Renal pelvis (tissue), 12 donors: ENCODE data around the gene TOMM5. TPM values are rescaled to one million over a fixed set of nuclear protein-coding genes. Genes with fewer than 3 reads are reported as not detected.
A peak's percentile ranks its signal among the peaks of the same experiment; 100 is the strongest.

Experiments used
- DNase-seq: peaks from one replicate; pipeline ENCODE4 v3.0.0-alpha.2; 2013
- long read RNA-seq, 16 experiments: transcript quantifications; one replicate each; lab custom pipeline, GENCODE V29; 2026
- polyA plus RNA-seq, 3 donors: library from polyadenylated mRNA; unstranded; fragments of 120-200 nt; gene quantifications; one replicate each; pipeline ENCODE4 v1.2.1, GENCODE V29; 2013; ENCODE audit not compliant: insufficient read length in 3 of 3

TOMM5 gene
- polyA plus RNA-seq = 100 to 1,000 TPM; 110 to 128 (median 112) TPM
- long read RNA-seq, donor 1, transcript TOMM5-201 (2 exons, 751 nt) = major isoform, 137 of 139 reads
- long read RNA-seq, donor 1, partial matches to known transcripts = 0 of 139 reads
- long read RNA-seq, donor 1, other reads (novel, unspliced or antisense) = 0 of 139 reads
- long read RNA-seq, donor 2, transcript TOMM5-201 (2 exons, 751 nt) = major isoform, 123 of 124 reads
- long read RNA-seq, donor 2, partial matches to known transcripts = 0 of 124 reads
- long read RNA-seq, donor 2, other reads (novel, unspliced or antisense) = 0 of 124 reads
- long read RNA-seq, donor 3, transcript TOMM5-201 (2 exons, 751 nt) = major isoform, 123 of 124 reads
- long read RNA-seq, donor 3, partial matches to known transcripts = 0 of 124 reads
- long read RNA-seq, donor 3, other reads (novel, unspliced or antisense) = 0 of 124 reads
- long read RNA-seq, donor 4, transcript TOMM5-201 (2 exons, 751 nt) = major isoform, 159 of 179 reads
- long read RNA-seq, donor 4, partial matches to known transcripts = 17 of 179 reads
- long read RNA-seq, donor 4, other reads (novel, unspliced or antisense) = 0 of 179 reads
- long read RNA-seq, donor 5, transcript TOMM5-201 (2 exons, 751 nt) = major isoform, 98 of 100 reads
- long read RNA-seq, donor 5, partial matches to known transcripts = 0 of 100 reads
- long read RNA-seq, donor 5, other reads (novel, unspliced or antisense) = 0 of 100 reads
- long read RNA-seq, donor 6, transcript TOMM5-201 (2 exons, 751 nt) = major isoform, 149 of 152 reads
- long read RNA-seq, donor 6, partial matches to known transcripts = 0 of 152 reads
- long read RNA-seq, donor 6, other reads (novel, unspliced or antisense) = 0 of 152 reads
- long read RNA-seq, donor 7, transcript TOMM5-201 (2 exons, 751 nt) = major isoform, 188 of 193 reads
- long read RNA-seq, donor 7, partial matches to known transcripts = 0 of 193 reads
- long read RNA-seq, donor 7, other reads (novel, unspliced or antisense) = 0 of 193 reads
- long read RNA-seq, donor 8, transcript TOMM5-201 (2 exons, 751 nt) = major isoform, 45 of 46 reads
- long read RNA-seq, donor 8, partial matches to known transcripts = 0 of 46 reads
- long read RNA-seq, donor 8, other reads (novel, unspliced or antisense) = 0 of 46 reads
- long read RNA-seq, donor 9, transcript TOMM5-201 (2 exons, 751 nt) = major isoform, 123 of 140 reads
- long read RNA-seq, donor 9, partial matches to known transcripts = 14 of 140 reads
- long read RNA-seq, donor 9, other reads (novel, unspliced or antisense) = 0 of 140 reads
- long read RNA-seq, donor 10, transcript TOMM5-201 (2 exons, 751 nt) = major isoform, 116 of 119 reads
- long read RNA-seq, donor 10, partial matches to known transcripts = 0 of 119 reads
- long read RNA-seq, donor 10, other reads (novel, unspliced or antisense) = 0 of 119 reads
- long read RNA-seq, donor 11, transcript TOMM5-201 (2 exons, 751 nt) = major isoform, 97 of 97 reads
- long read RNA-seq, donor 11, partial matches to known transcripts = 0 of 97 reads
- long read RNA-seq, donor 11, other reads (novel, unspliced or antisense) = 0 of 97 reads
- long read RNA-seq, donor 12, transcript TOMM5-201 (2 exons, 751 nt) = major isoform, 149 of 154 reads
- long read RNA-seq, donor 12, partial matches to known transcripts = 0 of 154 reads
- long read RNA-seq, donor 12, other reads (novel, unspliced or antisense) = 0 of 154 reads
- long read RNA-seq, donor 13, transcript TOMM5-201 (2 exons, 751 nt) = major isoform, 66 of 66 reads
- long read RNA-seq, donor 13, partial matches to known transcripts = 0 of 66 reads
- long read RNA-seq, donor 13, other reads (novel, unspliced or antisense) = 0 of 66 reads
- long read RNA-seq, donor 14 = 0 reads
- long read RNA-seq, donor 15, transcript TOMM5-201 (2 exons, 751 nt) = major isoform, 184 of 188 reads
- long read RNA-seq, donor 15, partial matches to known transcripts = 0 of 188 reads
- long read RNA-seq, donor 15, other reads (novel, unspliced or antisense) = 0 of 188 reads
- long read RNA-seq, donor 16, transcript TOMM5-201 (2 exons, 751 nt) = major isoform, 150 of 152 reads
- long read RNA-seq, donor 16, partial matches to known transcripts = 0 of 152 reads
- long read RNA-seq, donor 16, other reads (novel, unspliced or antisense) = 0 of 152 reads

DNA sequence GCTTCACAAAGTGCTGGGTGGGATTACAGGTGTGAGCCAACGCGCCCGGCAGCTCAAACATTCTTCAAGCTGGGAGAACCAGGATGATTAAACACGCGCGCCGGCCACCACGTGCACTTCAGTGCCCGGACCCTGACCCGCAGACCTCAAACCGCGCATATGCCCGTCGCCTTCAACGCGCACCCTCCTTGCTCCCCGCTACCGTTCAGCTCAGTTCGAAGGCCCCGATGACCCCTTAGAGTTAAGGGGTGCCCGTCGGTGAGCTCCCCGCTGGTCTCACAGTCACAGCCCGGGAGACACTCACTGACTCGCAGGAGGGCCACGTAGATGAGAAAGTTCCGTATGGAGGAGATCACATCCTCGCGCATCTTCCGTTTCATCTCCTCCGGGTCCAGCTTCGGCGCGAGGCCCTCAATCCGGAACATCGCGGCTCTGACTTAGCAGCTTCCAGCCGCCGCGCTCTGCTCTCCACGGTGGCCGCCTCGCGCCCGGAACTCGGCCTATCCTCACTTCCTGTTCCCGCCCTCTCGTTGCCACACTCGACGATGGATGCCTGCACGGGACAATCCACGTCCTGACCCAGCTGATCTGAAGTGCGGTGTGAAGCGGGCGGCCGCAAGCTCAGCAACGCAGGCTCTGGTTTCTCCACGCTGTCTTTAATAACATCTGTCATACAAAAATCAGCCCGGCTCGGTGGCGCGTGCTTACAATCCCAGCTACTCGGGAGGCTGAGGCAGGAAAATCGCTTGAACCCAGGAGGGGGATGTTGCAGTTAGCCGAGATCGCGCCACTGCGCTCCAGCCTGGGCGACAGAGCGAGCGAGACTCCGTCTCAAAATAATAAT, at the start of gene TOMM5:
TSS of gene TOMM5 (minus strand) at position 490 of the 844 bp plus-strand sequence. CDS start at position 425, 65 bp downstream.
- DNase-seq = peak; percentile 94

DNA sequence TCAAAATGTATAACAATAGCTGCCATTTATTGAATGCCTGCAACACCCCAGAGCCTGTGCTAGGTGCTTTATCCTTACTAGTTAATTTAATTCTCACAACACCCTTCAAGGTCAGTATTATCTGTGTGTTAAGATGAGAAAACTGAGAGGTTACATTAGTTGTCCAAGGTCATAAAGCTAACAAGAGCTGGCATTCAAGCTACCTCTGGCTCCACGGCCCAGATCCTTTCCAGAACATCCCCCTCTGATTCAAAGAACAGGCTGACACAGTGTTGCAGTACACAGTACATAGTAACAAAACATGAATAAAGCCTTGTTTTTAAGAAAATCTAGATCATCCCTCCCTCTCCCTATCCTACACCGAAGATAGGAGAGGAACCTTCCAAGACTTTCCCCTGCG, 48.9 kb upstream of the TOMM5 start:
- no peak for DNase-seq

DNA sequence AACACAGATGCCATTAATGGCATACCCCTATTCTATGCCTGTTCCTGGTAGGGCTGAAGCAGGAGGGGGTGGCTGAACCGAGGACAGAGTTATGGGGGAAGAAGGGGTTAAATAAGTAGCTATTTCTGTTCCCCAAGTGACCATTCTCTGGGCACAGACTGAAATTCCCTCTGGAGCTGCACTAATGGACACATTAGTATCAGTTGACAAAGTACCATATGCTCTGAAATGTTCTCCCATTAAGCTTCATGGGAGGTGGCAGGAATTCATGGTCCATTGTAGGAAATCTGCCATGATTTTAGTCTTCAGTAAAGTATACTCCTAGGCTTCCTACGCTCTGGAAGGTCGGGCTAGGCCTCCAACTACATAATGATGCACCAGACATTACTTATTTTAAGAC, 47.8 kb upstream of the TOMM5 start:
- DNase-seq = no peak

DNA sequence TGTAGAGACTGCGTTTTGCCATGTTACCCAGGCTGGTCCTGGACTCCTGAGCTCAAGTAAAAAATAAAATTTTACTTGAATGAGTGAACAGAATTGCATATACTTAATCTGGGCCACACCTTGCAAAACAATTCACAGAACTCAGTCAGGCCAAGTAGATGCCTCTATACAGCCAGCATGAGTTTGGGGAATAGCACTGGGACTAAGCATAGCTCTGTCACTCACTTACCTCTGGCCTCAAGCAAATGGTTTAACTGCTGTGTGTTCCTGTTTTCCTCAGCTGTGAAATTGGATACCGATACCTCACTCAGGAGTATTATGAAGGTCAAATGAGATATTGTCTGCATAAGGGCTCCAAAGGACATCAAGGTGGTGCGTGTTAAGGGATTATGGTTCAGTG, 47.4 kb upstream of the TOMM5 start:
- no peak for DNase-seq

DNA sequence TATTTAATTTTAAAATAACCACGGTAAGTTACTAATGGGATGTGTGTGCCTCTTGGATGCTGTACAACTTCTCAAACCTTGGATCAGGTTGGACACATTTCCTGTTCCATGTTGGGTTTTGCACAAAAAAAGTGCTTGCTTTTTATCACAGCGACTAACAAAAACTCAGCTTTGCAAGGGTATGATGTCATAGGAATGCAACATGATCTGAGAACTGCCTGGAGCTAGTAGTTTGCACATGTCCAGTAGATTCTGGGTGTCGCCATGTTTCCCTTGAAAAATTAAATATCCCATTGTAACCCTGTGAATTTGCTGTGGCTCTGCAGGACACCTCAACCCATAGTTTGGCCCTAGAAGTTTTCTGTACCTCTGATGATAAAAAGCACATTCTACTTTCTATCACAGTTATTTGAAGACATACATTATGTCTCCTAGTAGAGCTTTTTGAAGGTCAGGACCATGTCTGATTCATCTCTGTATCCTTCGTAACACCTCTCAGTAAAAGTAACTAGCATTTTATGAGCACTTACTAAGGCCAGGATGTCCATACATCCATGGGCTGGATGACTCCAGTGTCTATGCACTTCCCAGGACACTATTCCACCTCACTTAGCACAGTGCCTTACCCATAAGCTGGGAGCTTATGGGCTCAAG, 46.8 kb upstream of the TOMM5 start:
- no peak for DNase-seq

DNA sequence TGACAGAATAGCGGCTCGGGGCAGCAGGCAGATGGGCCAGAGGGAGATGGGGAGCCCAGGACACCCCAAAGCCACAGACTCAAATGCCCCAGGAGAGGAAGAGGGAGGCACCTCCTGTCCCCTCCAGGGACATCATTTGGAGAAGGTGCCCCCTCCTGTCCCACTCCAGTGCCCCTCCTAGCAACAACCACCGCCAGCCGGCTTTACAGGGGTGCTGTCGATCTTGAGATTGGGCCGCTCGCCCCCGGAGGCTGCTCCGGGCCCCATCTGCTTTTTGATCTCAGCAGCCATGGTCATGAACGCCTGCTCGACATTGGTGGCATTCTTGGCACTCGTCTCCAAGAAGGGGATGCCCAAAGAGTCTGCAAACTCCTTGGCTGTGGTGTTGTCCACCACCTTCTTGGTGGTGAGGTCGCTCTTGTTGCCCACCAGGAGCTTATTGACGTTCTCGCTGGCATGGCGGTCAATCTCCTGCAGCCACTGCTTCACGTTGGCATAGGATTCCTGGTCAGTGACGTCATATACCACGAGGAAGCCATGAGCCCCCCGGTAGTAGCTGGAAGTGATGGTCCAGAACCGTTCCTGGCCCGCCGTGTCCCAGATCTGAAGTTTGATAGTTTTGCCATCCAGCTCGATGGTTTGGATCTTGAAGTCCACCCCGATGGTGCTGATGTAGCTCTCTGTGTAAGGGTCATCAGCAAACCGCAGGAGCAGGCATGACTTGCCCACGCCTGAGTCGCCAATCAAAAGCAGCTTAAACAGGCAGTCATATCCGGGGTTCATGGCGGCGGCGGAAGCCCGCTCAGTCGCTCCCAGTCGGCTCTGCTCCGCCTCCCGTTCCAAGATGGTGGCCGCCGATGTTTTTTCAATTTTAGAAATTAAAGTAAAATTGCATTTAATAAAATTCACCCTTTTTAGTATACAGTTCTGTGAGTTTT, 44.4 kb upstream of the TOMM5 start:
- no peak for DNase-seq

DNA sequence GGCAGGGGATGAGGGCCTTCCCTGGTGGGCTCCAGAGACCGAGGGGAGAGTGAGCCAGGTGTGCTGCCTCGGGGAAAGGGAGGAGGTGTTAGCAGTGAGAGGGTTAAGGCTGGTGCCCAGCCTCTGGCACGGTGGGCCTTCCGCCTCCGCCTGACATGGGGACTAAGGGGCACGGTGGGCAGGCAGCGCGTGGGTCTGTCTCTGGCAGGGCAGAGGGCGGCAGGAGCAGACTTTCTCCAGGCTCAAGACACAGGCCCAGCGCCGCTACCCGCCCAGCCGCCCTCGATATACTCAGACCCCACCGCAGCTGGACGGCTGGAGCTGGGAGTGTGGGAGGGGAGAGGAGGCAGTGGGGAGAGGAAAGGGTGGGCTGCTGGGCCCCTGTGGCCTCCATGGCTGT, 43.4 kb upstream of the TOMM5 start:
- DNase-seq = no peak

DNA sequence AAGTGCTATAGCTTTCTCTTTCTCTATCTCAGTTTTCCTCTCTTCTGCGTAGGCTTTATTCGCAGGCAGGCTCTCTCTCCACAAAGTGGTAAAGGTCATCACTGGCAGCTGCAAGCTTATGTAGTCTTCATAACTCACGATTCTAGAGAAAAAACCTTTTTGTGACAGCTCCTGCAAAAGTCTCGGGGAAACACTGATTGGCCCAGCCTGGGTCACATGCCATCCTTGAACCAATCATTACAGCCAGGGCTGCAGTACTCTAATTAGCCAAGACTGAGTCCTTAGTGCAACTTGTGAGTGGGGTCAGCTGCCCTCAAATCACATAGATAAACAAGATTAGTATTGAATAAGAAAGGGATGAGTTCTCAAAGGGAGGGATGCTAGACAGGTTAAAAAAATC, 40.1 kb upstream of the TOMM5 start:
- no peak for DNase-seq

DNA sequence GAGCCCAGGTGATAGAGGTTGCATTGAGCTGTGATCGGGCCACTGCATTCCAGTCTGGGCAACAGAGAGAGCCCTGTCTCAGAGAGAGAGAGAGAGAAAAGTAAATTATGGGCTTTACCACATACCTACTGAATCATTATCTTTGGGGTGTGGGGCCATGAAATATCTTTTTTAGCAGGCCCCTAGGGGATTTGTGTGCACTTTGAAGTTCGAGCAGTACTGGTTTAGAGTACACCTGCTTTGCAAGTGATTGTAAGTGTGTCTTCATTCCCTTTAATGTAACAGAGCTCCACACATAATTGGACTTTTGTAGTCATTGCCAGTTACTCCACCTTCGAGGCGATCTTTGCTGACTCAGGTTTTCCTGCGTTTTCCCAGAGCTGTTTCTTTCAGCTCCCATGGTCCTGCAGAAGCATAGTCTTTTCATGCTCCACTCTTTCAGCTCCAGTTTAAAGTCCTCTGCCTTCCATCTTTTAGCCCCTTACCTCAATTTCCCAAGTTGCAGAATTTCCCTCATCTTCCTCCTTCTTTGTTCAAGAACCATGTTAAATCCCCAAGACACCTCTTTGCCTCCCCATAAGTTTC, 34.4 kb upstream of the TOMM5 start:
- DNase-seq = no peak

DNA sequence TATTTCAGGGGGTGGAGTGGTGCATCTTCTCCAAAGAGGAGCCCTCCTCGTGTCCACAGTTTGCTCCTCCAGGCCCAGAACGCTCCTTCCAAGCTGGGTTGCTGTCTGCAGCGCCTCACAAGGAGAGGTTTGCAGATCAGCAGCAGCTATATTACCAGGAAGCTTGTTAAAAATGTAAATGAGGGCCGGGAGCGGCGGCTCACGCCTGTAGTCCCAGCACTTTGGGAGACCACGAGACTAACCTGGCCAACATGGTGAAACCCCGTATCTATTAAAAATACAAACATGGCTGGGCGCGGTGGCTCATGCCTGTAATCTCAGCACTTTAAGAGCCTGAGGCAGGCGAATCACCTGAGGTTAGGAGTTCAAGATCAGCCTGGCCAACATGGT, 33.4 kb upstream of the TOMM5 start:
- no peak for DNase-seq

DNA sequence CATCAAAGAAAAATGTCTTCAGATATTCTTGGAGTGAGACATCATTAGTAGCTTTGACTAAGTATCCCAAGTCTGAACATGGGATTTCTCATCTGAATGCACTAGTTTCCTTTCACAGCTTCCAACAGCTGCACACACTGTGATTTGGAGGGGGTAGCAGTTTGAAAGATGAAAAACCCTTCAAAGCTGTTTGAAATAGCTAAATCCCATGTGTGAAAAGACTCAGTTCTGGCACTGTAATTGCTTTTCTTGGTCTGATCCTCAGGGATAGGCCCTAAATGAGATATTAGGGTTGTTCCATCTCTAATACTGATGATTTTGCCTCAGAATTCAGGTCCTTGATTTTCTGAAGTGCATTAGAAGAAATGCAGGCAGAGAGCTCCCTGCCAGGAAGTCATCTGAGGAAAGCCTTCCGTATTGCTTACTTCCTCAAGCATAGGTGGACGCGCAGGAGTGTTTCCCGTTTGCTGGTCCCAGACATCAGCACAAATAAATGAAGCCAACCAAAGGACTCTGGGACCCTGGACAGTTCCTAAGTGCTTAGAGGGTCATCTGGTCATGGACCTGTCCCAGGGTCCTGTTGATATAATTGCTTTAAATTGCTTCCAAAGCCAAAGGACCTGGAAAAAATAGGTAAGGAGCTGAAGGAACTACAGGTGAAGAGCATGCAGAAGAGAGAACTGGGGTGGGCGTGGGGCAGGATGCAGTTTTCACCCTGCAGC, 32.8 kb upstream of the TOMM5 start:
- DNase-seq = no peak

DNA sequence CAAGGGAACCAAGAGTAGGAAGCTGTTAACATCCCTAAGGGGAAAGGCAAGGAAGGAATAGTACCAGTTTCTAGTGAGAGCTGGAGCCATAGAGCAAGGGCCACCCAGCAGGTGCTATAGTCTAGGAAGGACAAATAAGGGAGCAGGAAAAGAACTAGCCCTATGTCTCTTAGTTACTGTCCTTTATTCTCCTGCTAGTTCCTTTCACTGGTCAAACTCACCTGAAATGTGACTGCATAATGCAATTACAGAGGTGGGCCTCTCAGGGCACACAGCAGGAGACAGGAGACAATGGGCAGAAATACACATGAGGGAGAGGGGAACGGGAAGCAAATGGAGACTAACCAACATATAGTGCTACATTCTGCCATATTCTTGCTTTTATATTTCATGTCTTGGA, 31.7 kb upstream of the TOMM5 start:
- no peak for DNase-seq

DNA sequence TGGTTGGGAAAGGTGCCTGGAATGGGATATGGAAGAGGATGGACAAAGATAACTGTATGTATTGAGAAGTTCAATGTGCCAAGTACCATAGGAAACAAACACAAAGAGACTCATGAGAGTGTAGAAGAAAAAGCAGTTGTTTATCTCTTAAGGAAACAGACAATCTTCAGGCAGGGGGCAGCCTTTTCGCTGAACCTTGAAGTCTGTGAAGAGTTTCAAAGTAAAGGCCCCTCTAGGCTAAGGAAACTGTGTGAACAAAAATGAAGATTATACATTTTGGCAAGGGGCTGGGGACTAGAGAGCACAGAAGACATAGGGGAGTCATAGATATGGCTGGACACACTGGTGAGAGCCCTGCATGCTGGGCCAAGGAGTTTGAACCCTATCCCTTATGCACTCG, 30.9 kb upstream of the TOMM5 start:
- no peak for DNase-seq

DNA sequence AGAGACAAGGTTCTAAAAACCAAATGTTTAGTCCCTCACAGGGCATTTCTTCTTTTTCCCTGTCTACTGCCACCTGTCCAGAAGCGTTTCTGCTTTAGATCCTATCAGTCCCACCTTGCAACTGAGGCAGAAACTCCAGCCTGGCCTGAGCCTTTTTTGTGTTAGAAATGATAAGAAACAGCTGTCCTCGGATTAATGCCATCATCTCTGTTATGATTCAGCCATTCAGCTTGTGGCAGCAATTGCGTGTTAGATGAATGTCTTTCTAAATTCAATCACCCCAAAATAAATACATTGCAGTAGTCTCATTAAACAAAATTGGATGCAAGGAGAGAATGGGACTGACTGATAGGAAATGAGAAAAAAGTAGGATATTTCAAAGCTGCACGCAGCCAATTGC, 30.1 kb upstream of the TOMM5 start:
- DNase-seq = no peak

DNA sequence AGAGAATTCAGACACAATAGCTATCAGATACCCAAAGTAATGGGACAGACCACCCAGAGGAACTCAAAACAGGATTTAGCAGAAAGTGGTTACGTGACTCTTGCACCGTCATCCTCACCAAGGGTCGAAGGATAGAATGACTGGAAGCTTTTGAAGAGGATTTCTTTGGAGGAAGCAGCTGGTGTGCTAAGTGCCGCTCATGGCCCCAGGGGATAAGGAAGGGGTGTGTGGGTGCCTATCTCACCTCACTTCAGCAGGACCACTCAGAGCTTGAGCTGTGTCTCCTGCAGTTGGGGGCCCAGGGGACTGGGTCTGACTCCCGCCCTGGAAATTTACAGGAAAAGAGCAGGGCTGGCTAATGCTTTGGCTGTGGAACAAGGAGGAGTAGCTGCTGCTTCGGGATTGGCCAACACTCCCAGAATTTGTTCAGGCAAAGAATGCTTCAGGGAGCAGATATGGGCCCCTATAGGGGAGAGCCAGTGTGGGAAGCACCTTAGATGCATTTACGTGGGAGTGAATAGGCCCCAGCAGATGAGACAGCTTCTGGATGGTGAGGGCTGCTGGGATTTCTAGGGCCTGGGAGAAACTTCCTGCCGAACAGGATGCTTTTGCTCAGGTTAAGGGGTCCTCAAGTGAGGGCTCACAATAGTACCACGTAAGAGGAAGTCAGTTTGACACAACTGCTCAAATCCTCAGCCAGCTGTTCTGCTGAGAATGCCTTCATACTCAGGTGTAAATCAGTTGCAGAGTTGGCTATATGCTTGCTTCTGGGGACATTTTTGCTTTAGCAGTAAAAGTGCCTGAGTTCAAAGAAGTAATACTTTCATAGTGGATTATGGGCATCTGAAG, 29.1 kb upstream of the TOMM5 start:
- DNase-seq = no peak
